ENCODE data around the gene NPHP1.
"Not testable (repeated sequence)": the region's sequence is repeated elsewhere in the genome, so short reads cannot be mapped to it uniquely, and the experiment has no call there.

The NPHP1 gene

DNA sequence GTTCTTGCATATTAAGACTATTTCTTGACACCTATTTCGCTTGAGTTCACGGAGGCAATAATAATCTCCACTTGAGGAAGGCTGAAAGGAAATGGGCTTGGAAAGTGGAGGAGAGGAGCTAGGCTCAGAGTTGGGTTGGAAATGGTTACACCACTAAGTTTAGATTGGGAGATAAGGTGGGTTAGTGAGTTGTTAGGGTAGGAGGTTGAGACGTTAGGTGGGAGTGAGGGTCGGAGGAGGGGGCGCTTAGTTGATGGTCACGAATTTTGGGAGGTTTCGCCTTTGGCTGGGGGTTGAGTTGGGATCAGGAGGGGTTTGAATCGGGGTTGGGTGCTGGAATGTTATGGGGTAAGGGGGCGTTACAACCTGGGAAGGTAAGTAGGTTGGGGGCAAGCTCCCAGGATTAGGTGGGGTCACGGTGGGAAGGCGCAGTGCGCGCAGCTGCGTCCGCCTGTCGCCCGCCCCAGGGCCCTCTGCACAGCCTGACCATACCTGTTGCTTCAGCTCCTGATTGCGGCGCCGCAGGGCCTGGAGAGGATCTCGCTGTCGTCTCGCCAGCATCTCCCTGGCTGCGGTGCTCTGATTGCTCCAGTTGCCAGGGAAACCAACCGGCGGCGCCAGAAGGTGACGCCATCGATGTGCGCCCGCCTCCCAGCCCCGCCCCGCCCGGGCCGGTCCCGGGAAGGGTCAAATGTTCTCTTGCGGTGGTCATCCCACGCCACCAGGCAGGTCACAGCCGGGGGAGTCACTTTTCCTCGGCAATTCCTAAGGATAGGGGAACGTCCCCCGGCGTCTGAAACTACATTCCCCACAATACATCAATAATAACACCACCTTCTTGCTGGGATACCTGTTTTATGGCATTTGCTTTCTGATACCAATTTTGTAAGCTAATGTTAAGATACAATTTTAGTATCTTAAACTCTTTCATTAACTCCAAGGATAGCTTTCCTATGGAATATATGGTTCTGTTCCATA is at the start of gene NPHP1:
NPHP1 (minus strand) TSS at position 606 of the 978 bp plus-strand sequence; CDS start at position 561, 45 bp downstream.
- peak; percentile 73 for DNase-seq (ENCODE audit: low spot score)

DNA sequence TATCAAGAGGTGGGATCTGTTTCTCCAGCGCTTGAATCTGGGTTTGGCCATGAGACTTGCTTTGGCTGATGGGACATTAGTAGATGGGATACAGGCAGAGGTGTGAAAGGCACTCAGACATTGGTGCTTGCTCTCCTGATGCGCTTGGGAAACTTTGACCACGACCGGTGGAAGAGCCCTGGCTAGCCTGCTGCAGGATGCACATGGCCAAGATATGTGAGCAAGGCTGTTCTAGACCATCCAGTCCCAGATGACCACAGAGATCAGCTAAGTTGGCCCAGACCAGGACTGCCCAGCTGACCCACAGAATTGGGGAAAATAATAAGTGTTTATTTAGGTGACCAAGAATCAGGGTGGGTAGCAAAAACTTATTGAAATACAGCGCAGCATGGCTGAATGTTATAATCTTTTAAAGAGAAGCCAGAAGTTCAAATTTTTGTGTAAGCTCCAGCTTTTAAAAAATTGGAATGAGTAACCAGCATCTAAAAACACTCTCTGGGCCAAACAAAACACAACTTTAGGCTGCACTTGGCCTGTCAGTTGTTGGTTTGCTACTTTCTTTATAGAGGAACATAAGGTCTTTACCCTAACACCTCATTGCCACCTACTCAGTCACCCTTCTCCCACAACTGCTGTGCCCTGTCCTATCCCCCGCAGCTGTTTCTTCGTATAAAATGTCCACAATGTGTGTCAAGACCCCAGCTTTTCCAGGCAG is 43.4 kb upstream of the NPHP1 start:
- DNase-seq (ENCODE audit: low spot score): not testable (repeated sequence)

DNA sequence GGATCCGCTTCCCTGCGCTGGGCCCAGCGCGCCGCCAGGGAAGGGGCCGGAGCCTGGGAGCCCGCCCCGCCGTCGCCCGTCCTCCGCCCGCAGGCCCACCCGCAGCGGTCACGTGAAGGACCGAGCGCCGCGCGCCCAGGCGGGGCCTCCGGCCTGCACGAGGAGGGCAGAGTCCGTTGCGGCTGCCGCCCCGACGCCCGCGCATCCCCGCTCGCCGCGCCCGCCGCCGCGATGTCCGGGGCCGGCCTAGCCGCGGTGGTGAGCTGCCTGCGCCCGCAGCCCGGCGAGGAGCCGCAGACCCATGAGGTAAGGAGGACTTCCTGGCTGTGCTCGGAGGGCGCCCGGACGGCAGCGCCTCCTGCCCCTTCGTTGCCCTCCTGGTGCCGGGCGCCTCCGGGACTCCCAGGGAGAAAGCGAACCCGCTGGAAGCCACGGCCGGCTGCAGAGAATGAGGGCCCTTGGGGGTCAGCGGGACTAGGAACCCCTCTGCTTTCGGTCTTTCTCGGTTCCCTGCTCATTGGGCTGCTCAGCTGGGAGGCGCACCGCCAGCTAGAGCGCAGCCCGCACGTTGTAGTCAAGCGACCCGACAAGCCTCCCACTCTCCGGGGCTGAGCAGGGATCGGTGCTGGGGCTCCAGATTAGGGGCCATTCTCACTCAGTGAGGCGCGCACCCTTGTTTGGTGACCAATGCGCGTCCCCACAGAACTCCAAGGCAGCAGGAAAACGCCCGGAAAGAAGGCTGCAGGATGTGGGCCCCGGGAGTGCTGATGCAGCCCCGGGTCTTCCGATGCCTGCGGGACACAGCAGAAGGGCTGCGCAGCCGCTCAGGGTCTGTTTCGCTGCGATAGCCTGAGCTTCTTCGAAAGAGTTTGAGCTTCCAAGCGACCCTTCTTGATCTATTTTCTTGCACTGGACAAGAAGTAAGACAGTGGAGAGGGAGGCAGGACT is 40.9 kb upstream of the NPHP1 start:
- not testable (repeated sequence) for DNase-seq (ENCODE audit: low spot score)

DNA sequence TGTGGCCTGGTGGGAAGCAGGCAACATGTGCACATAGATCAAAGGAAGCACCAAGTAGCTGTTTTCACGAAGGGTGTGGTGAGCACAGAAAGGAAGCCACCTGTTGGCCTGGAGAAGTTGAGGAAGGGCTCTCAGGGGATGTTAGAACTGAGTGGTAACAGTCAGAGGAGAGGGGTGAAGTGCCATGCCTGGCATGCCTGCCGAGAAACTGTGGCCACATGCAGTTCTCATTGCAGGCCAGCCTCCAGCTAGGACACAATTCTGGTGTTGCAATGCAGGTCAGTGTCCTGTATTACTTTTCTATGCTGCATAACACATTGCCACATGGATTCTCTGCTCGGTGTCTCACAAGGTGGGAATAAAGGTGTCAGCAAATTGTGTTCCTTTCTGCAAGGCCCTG is 38.5 kb upstream of the NPHP1 start:
- not testable (repeated sequence) for DNase-seq (ENCODE audit: low spot score)

DNA sequence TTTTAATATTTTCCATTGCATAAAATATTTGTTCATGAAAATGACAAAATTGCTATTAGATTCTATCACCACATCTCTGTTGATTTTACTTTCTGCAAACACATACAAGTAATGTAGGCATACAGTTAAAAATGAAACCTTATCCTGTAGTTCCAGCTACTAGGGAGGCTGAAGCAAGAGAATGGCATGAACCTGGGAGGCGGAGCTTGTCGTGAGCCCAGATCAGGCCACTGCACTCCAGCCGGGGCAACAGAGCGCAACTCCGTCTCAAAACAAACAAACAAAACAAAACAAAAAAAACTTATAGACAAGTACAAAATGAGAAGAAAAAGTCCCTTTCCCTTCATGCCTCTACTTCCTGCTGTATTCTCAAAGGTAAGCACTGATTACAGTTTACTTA is 29.7 kb upstream of the NPHP1 start:
- not testable (repeated sequence) for DNase-seq (ENCODE audit: low spot score)

DNA sequence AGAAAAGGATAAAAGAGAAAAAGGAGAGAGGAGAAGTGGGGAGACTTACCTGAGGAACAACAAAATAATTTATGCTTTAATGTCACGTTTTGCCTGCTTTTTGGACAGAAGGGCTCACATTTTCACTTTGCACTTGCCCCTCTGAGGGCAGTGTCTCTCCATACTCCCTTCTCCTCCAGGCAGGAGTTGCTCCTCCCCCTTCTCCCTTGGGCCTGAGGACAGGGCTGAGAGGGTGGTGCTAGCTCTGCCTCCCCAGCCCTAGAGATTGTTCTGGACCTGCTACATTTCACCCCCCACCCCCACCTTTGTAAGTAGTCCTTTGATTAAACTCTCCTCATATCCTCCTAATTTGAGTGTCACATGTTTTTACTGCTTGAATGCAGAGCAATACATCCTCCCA is 25.1 kb upstream of the NPHP1 start:
- DNase-seq (ENCODE audit: low spot score): not testable (repeated sequence)

DNA sequence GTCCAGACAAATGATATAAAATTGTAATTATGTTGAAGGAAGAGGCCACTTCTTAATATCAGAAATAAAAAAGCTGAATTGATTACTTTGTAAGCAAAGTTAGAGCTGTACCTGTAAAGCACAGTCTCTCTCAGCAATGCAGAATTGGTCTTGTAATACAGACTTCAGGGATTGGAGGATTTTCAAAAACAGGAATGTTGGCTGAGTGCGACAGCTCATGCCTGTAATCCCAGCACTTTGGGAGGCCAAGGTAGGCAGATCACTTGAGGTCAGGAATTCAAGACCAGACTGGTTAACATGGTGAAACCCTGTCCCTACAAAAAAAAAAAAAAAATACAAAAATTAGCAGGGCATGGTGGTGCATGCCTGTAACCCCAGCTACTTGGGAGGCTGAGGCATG is 17.8 kb upstream of the NPHP1 start:
- DNase-seq (ENCODE audit: low spot score): not testable (repeated sequence)

DNA sequence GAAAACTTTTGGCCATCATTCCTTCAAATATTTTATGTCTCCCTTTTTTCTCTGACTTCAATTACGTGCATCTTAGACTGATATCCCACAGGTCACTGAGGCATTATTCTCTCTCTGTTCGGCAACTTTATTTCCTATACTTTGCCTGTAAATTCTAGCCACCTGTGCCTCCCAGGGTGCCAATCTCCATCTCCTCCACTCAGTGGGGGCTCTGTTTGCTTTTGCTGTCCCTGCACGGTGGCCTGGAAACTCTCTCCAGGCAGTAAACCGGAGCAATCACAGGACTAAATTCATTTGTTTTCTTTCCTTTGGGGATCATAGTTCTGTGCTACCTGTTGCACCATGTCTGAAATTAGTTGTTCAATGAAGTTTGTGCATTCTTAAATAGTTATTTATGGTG is 17.1 kb upstream of the NPHP1 start:
- no peak for DNase-seq (ENCODE audit: low spot score)

DNA sequence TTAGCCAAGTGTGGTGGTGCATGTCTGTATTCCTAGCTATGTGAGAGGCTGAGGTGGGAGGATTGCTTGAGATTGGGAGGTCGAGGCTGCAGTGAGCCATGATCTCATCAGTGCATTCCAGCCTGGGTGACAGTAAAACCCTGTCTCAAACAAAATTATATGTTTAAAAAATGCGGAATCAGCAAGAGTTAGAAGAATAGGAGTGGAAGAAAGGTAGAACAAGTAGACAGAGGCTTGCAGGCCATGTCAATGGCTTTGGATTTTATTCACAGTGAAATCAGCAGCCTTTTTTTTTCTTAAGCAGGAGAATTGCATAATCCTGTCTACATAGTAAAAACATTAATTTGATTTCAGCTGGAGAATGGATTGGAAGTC is 15.4 kb upstream of the NPHP1 start:
- DNase-seq (ENCODE audit: low spot score): no peak

DNA sequence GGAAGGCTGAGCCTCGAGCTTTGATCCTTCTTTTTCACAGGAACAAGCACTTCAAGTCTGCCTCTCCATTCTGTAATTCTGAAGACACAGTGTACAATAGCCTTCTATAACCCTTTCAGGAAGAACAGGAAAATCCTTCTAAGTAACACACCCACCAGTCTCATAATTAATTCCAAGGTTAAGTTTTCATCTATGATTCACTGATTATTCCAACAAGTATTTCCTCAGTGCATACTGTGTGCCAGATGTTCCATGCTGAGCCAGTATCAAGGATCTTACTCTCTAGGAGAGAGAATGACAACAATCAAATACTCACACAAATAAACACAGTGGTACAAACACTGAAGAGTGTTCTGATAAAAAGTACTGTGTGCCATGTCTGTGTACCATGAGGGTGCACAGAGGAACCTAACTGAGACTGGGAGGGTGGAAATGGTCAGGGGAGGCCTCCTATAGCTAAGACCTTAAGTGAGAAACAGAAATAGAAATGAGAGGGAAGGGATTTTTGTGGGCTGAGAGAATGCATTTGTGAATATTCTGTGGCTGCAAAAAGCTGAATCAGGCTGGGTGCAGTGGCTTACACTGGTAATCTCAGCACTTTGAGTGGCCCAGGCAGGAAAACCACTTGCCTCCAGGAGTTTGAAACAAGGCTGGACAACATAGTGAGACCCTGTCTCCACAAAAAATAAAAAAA is 14.8 kb upstream of the NPHP1 start:
- DNase-seq (ENCODE audit: low spot score): no peak

DNA sequence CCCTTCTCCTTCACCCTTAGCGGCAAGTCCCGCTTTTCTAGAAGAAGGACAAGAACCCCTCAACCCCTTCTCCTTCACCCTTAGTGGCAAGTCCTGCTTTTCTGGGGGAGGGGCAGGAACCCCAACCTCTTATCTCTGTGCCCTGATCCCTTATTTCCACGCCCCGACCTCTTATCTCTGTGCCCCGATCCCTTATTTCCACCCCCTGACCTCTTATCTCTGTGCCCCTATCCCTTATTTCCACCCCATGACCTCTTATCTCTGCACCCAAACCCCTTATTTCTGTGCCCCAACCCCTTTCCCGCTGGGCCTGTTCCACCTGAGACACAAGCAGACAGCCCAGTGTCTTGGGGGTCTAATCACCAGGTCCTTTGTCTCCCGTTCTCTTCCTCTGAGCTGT is 14.1 kb upstream of the NPHP1 start:
- not testable (repeated sequence) for DNase-seq (ENCODE audit: low spot score)

DNA sequence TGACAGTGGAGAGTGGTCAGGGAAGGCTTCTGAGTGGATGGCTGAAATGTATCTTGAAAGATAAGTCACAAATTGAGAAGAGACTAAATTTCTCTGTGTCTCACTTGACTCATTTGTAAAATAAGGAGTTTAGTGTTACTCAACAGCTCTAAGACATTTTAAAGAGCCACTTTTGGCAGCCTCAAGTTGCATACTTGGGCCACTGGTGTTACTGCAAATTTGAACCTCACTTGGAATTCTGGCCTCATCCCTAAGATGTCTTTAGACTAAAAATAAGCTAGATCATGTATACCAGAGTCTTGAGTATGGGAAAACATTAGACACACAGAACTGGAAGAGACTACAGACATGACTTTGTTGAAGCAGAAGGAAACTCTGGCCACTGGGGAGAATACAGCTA is 12.0 kb upstream of the NPHP1 start:
- no peak for DNase-seq (ENCODE audit: low spot score)

DNA sequence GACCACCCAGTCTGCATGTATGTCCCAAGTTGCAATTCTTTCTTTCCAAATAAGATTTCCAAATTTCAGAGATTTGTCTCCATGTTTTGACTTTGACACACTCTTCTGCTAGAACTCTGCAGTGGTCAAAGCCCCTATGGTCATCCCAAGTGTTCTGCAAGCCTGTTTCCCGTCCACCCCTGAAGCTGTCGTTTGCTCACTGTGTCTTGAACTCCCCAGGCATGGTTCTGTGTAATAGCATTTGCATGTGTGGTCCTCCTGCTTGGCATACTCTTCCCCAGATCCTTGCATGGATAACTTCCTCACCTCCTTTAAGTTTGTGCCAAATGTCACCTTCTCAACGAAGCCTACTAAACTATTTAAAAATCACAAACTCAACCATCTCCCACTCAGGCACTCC is 11.4 kb upstream of the NPHP1 start:
- no peak for DNase-seq (ENCODE audit: low spot score)

DNA sequence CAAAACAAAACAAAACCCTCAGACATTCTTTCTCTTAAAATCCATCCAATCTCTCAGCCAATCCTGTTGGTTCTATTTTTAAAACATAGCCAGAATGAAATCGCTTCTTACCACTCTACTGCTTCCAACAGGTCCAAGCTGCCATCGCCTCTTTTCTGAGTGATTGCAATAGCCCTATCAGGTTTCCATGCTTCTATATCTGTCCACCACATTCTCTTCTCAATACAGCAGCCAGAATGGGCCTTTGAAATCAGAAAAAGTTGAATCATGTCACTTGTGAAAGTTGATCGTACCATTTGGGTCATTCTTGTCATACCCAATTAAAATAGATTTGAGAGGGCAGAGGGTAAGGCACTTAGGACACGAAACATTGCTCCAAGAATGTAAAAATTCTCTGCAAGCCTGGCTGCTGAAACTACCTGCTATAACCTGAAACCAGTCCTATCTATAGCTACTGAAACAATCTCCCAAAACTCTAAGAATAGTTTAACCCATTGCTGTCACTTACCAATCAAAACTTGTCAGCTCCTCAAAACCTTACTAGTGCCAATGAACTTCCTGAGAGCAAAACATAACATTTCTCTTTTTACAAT is 10.8 kb upstream of the NPHP1 start:
- DNase-seq (ENCODE audit: low spot score): no peak

DNA sequence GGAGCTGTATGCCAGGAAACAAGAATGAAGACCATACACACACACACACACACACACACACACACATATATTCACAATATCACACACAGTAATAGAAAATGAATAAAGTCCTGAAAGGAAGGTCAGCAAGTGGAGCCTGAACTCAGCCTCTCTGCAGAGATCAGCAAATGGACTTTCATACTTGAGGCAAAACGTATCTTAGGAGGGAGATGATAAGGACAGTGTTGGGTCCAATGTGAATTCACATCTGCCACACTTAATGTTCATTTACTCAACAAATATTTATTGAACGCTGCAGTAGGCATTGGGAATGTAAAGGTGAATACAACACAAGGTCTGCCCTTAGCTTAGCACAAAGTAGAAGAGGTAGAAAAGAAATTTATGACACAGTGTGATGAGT is 10.3 kb upstream of the NPHP1 start:
- no peak for DNase-seq (ENCODE audit: low spot score)

DNA sequence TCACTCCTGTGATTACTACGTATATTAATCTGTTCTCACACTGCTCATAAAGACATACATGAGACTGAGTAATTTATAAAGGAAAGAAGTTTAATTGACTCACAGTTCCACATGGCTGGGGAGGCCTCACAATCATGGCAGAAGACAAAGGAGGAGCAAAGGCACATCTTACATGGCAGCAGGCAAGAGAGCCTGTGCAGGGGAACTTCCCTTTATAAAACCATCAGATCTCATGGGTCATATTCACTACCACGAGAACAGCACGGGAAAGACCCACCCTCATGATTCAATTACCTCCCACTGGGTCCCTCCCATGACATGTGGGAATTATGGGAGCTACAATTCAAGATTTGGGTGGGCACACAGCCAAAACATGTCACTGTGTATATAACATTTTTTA is 8.7 kb upstream of the NPHP1 start:
- not testable (repeated sequence) for DNase-seq (ENCODE audit: low spot score)

DNA sequence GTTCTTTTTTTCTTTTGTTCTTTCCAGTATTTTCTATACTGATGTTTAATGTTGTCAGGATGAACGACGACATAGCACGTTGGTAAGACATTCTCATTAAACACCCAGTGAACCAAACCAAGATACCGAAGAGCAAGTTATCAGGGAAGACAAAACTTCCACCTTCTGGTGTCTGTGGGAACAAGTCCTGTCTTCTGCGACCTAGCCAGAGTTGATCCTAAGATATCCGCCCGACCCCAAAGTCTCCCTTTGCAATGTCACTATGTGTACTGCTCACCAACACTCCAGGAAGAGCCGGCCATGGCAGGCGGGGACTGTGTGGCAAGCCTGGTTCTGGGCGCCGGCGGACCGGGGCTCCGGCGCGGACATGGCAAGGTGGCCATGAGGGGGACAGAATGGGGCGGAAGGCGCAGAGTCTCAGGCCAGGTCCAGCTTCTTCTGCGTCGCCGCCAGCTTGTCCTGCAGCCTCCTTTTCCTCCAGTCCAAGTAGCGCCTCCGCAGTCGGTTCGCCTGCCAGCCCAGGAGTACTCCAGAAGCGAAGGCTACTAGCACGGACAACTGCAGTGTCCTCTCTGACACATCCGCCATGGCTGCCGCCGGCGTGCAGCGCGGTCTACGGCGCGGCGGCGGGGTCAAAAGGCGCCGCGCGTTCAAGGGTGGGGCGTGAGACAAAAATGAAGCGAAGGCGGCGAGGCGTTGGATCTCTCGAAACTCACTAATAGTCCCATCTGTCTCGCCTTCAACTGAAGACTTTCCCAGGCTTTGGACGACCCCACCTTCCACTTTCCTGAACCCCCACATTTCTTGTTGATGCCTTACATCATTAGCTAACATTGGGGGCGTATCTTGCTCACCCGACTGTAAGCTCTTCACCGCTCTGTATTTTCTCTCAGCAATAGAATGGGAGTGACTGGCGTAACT is 7.4 kb upstream of the NPHP1 start, which contains the start of gene MTLN:
MTLN (minus strand) TSS at position 610 of the 921 bp plus-strand sequence; CDS start at position 588, 22 bp downstream.
- peak; percentile 73 for DNase-seq (ENCODE audit: low spot score)

DNA sequence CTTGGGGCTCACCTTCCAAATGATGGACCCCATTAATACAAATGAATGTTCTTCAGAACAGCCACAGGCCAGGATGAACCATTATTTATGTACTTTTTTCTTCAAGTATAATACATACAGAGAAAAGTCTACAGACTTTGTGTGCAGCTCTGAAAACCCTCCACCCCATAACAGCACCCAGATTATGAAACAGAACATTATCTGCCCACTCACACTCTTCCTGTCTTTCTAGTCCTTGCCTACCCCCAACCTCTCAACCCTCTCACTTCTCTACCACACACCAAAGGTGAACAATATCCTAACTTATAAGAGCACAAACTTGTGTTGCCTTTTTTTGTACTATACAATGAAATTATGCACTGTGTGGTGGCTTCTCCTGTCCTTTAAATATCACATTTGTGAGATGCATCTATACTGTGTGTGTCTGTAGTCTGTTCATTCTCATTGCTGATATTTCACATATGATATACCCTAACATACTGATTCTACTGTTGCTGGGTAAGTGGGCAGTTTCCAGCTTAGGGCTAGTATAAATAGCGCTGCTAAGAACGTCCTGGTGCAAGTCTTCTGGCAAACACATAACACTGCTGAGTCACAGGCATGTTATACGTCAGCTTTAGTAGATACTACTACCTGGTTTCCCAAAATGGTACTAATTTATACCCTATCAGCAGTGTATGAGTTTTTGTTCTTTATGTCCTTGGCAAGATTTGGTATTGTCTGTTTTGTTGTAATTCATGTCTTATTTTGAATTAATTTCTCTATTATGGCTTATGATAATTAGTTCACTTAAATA is 1.0 kb upstream of the NPHP1 start:
- DNase-seq (ENCODE audit: low spot score): no peak

DNA sequence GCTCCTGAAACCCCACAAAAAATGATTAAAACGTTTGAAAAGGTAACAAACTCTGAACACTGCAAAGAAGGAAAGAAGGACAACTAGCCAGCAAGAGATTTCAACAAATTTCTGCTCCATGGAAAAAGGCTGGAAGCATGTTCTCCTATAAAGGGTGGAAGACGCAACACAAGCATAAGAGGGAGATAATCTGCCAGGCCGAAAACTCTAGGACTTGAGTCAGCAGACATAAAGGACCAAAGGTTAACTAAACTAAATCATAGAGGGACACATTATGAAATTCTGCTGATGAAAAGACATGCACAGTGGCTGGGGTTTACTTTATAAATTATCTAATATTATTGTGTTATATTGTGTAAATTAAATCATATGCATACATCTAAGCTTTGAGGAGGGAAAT is 6.8 kb downstream of the NPHP1 start:
- DNase-seq (ENCODE audit: low spot score): no peak
